Right lobe of liver (tissue), 6 donors: ENCODE results near the gene PSMF1. TPM values are rescaled to one million over a fixed set of nuclear protein-coding genes. Genes with fewer than 3 reads are reported as not detected.

Source experiments
- ATAC-seq, 4 donors: fragments of 200-7000 bp; cut with Tn5 transposase; one replicate each; pipeline ENCODE4 v1.9.1; 2020; ENCODE audit warnings: mild to moderate bottlenecking in 4 of 4, moderate library complexity in 4 of 4
- DNase-seq, 3 donors: peaks; one replicate each; pipeline ENCODE4 v3.0.0-alpha.2; 2020
- H3K27ac ChIP-seq, 3 donors: fragments of 200-600 bp; one replicate each; pipeline ENCODE4 v1.8.0; 2022
- H3K27me3 ChIP-seq, 2 donors: fragments of 200-600 bp; one replicate each; pipeline ENCODE4 v1.8.0; 2022
- H3K36me3 ChIP-seq, 4 donors: fragments of 200-600 bp; sonication (generic) in 1 of 4; one replicate each; pipeline versions ENCODE4 v1.5.1 to v1.8.0; 2017 to 2022; ENCODE audit warnings: control low read depth in 1 of 4
- H3K4me1 ChIP-seq, 4 donors: fragments of 200-600 bp; sonication (generic) in 1 of 4; one replicate each; pipeline versions ENCODE4 v1.5.1 to v1.8.0; 2017 to 2022; ENCODE audit warnings: control low read depth in 1 of 4
- H3K4me3 ChIP-seq, 3 donors: fragments of 200-600 bp; one replicate each; pipeline ENCODE4 v1.8.0; 2022
- H3K9me3 ChIP-seq, 4 donors: fragments of 200-600 bp; sonication (generic) in 1 of 4; one replicate each; pipeline versions ENCODE4 v1.5.1 to v1.8.0; 2017 to 2022; ENCODE audit warnings: control low read depth in 1 of 4
- CTCF ChIP-seq, 4 donors: fragments of 200-600 bp in 3 of 4; fragments of 450-650 bp in 1 of 4; IDR thresholded peaks; one replicate each; pipeline versions ENCODE4 v1.5.1 to v1.8.0; 2016 to 2022; ENCODE audit warnings: antibody characterized with exemption in 4 of 4, mild to moderate bottlenecking in 2 of 4
- POLR2A ChIP-seq: fragments of 450-650 bp; IDR thresholded peaks from one replicate; pipeline ENCODE4 v1.6.1; 2017; ENCODE audit warnings: antibody characterized with exemption, mild to moderate bottlenecking
- WGBS: methylation state at CpG from one replicate; pipeline ENCODE4 v1.1.6; 2018; ENCODE audit warnings: low coverage, low lambda C conversion rate; ENCODE audit not compliant: insufficient coverage; ENCODE audit errors: missing lambda C conversion rate; 5-methylcytosine and 5-hydroxymethylcytosine counted together
- intact Hi-C, 2 donors: fragments of 100-400 bp; cut with DNase I; formaldehyde crosslinking; loops; one replicate each; pipeline versions ENCODE4 v1.11.2 to v1.14.1; 2022
- total RNA-seq, 6 experiments: library from RNA; depleted of rRNA in 2 of 6; stranded (reverse); fragments of >200 nt in 2 of 6; fragmentation: NEBNext Ultra II Directional in 3 of 6; extraction: Animal tissue kit (Norgen Biotek cat#: 25700) in 3 of 6; gene quantifications; one replicate each; pipeline versions ENCODE4 v1.1.0 to v1.2.4, GENCODE V29; 2016 to 2023
- donor health status: DM: no; HTN: yes; CAD: no.
- donor health status: DM: no; HTN: no; CAD: no.
- donor health status: DM: no; HTN: no; CAD: no.
- donor health status: DM: no; HTN: yes; CAD: no.
- donor health status: DM: no; HTN: yes; CAD: no.

Gene PSMF1
- total RNA-seq, 6 experiments from 2014 or later: 82.5 to 260 (median 116) TPM

- no peak for DNase-seq
- WGBS: 78% methylated on average over 2 of the region's 6 CpGs
These were observed 23.7 kb upstream of the PSMF1 start for GRCh38 chr20:1094751-1095150.

GRCh38 chr20:1101533-1101932 lies 16.9 kb upstream of the PSMF1 start:
- Histone ChIP-seq H3K36me3 (no peaks in the 10 kb centered on the region), H3K27ac (no peak overlapping the region), H3K4me1 (peaks cover 0 to 3% (median 0%) of the 10 kb centered on the region in 4 donors), H3K9me3 (peaks cover 0 to 6% (median 0%) of the 10 kb centered on the region in 4 donors), H3K27me3 (no peaks in the 10 kb centered on the region), H3K4me3 (no peak overlapping the region)
- intact Hi-C loops: no loop called here
- no peak for ATAC-seq
- TF ChIP-seq CTCF (IDR thresholded peaks at IDR 0.05) (no peak), POLR2A (no peak)
- DNase-seq: no peak

More at GRCh38 chr20:1094751-1095150, 23.7 kb upstream of the PSMF1 start:
- Histone ChIP-seq H3K4me3 (no peak overlapping the region), H3K36me3 (no peaks in the 10 kb centered on the region), H3K27me3 (no peaks in the 10 kb centered on the region), H3K9me3 (no peaks in the 10 kb centered on the region), H3K4me1 (no peaks in the 10 kb centered on the region), H3K27ac (no peak overlapping the region)
- intact Hi-C loops: no loop called here
- no peak for ATAC-seq
- TF ChIP-seq CTCF (IDR thresholded peaks at IDR 0.05): no peak
- TF ChIP-seq POLR2A: no peak

GRCh38 chr20:1102016-1102415 lies 16.4 kb upstream of the PSMF1 start:
- intact Hi-C loops: no loop called here
- TF ChIP-seq POLR2A (no peak), CTCF (IDR thresholded peaks at IDR 0.05) (no peak)

GRCh38 chr20:1103751-1104150 lies 14.7 kb upstream of the PSMF1 start:
- intact Hi-C loops: no loop called here
- H3K36me3 ChIP-seq: no peaks in the 10 kb centered on the region
- H3K9me3 ChIP-seq: peaks cover 0 to 6% (median 0%) of the 10 kb centered on the region in 4 donors
- ATAC-seq (no peak), DNase-seq (no peak)
- no peak overlapping the region for H3K27ac ChIP-seq
- TF ChIP-seq POLR2A (no peak), CTCF (IDR thresholded peaks at IDR 0.05) (no peak)
- peaks cover 0 to 3% (median 0%) of the 10 kb centered on the region in 4 donors for H3K4me1 ChIP-seq
- 48% methylated on average over 2 of the region's 3 CpGs for WGBS
- H3K27me3 ChIP-seq: no peaks in the 10 kb centered on the region
- no peak overlapping the region for H3K4me3 ChIP-seq

More at GRCh38 chr20:1102016-1102415, 16.4 kb upstream of the PSMF1 start:
- Histone ChIP-seq H3K27ac (no peak overlapping the region), H3K4me3 (no peak overlapping the region), H3K36me3 (no peaks in the 10 kb centered on the region), H3K27me3 (no peaks in the 10 kb centered on the region), H3K4me1 (peaks cover 0 to 3% (median 0%) of the 10 kb centered on the region in 4 donors), H3K9me3 (peaks cover 0 to 6% (median 0%) of the 10 kb centered on the region in 4 donors)
- no peak for DNase-seq
- ATAC-seq: no peak

- WGBS: 57% methylated on average over 6 of the region's 6 CpGs
- Histone ChIP-seq H3K9me3 (peaks cover 0 to 6% (median 0%) of the 10 kb centered on the region in 4 donors), H3K4me3 (no peak overlapping the region), H3K27ac (peak overlapping the region in 1 of 3 donors; percentile 71), H3K27me3 (no peaks in the 10 kb centered on the region), H3K4me1 (peaks cover 0 to 3% (median 0%) of the 10 kb centered on the region in 4 donors), H3K36me3 (no peaks in the 10 kb centered on the region)
- intact Hi-C loops: no loop called here
- ATAC-seq: peak; percentile 71 to 93 (median 84)
- DNase-seq: peak; percentile 73 to 88 (median 81)
- TF ChIP-seq POLR2A (no peak), CTCF (IDR thresholded peaks at IDR 0.05) (no peak)
These were observed 12.7 kb upstream of the PSMF1 start for GRCh38 chr20:1105599-1106194.
